ENCODE results near the gene WDR11.
A peak's percentile ranks its signal among the peaks of the same experiment; 100 is the strongest.

The WDR11 gene

GRCh38 chr10:120850911-120851865 is at the start of gene WDR11:
Gene WDR11, plus strand, starts transcription at chr10:120851362. Its CDS starts 59 bp downstream, at chr10:120851421.
- DNase-seq (ENCODE audit: low spot score), result peak; percentile 94

GRCh38 chr10:120802935-120803334 is 48.2 kb upstream of the WDR11 start:
- no peak for DNase-seq (ENCODE audit: low spot score)

DNA sequence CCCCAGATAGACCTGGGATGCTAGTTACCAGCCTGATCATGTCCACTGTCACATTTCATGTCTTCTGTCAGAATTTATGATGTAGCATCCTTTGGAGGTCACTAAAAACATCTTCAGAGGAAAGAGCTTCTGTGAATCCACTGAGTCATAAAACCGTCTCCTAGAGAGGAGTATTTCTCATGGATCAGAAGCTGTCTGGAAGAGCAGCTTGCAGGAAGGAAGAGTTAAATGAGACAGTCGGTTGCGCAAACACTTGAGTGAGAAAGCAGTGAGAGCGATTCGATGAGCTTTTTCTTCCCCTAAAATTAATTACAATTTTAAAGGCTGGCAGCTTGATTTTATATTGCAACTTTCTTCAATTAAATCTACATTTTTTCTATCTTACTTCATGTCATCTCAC is 47.2 kb upstream of the WDR11 start:
- DNase-seq (ENCODE audit: low spot score), result no peak

DNA sequence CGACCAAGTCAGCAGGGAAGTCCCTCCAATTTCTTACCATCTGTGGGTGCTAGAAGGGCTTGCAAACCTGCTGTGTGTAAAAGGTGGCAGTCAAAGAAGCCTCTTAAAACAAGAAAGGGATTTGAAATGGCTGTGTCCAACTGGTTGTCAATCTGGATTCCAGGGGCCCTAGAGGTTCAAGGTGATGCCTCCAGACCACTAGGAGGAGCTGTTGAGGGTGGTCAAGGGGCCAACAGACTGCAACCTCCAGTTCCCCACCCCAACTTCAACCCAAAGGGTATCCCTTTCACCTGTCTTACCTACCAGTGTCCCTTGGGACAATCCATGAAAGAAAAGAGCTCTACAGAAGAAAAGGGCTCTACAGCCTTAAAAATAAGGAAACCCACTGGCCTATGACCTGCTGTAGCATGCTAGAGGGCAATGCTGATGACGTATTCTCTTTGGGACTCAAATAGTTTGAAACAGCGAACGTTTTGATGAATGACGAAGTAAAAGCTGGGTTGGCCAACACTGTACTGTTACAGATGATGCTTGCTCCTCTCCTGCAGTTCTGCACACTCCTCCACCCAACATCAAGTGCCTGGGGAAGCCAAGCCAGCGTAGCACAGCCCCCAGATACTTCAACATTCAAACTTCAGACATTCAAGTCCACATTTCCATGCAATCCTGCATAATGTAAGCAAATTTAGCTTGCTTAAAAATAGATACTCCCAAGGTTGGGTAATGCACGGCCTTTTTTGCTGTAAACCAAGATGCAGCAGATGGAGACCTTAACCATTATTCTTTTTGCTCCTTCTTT is 45.9 kb upstream of the WDR11 start:
- no peak for DNase-seq (ENCODE audit: low spot score)

- DNase-seq (ENCODE audit: low spot score), result no peak
Measured at GRCh38 chr10:120806081-120806480, 45.1 kb upstream of the WDR11 start.

DNA sequence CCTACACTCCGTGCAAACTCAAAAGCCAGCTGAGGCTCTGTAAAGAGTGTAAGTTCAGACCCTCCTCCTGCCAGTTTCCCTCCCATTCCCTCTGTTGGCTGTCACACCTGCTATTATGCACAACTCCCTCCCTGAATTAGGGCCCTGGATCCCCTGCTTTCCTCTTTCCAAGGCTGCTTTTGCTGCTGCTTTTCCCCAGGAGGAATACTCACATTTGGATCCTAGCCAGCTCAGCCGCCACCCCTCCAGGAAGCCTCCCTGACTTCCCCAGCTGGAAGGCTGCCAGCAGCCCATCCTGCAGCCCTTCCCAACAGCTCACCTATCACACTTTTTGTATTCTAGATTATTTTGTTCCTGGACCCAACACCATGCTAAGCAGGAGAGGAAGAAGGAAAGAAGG is 40.9 kb upstream of the WDR11 start:
- DNase-seq (ENCODE audit: low spot score), result no peak

DNA sequence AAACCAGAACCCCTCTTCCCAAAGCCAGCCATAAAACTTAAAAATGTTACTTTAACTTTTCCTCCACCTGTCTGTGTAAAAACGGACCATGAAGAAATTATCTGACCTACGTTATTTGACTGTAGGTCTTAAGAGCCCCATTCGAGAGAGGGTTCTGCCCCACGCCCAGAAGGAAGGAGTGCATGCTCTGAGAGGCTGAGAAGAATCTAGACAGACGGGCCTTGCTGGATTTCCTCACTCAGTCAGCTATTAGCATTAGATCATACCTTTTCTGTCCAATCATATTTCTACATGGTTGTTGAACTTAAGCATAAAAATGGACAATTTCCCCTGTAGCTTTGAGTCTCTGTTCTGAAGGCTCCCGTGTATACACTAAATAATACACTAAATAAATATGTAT is 38.1 kb upstream of the WDR11 start:
- no peak for DNase-seq (ENCODE audit: low spot score)

DNA sequence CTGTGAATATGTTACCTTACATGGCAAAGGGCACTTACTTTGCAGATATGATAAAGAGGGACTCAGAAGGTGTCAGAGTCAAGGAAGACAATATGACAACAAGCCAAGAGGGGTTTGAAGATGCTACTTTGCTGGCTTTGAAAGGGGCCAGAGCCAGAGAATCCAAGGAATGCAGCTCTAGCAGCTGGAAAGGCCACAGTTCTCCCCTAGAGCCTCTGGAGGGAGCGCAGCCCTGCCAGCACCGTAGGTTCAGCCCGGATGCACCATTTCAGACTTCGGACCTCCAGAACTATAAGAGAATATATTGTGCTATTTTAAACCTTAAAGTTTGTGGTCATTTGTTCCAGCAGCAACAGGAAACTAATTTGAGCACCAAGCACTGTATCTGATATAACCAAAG is 32.9 kb upstream of the WDR11 start:
- DNase-seq (ENCODE audit: low spot score), result no peak

- no peak for DNase-seq (ENCODE audit: low spot score)
Measured at GRCh38 chr10:120819366-120819765, 31.8 kb upstream of the WDR11 start.

DNA sequence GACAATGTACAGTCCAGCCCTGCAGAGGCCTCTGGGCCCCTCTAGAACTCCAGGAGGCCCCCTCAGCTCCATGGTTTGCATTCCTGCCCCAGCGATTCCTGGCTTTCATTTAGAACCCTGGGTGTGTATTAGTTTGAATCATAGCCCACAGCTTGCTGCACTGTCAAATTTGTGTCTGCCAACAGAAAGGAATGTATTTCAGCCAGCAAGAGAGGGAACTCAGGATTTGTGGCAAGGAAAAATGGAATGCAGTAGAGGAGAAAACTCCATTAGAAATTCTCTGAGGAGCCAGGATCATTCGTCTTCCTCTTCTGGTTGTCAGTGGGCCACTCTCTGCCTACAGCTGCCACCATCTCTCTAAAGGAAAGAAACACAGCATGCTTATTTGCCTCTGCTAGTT is 27.9 kb upstream of the WDR11 start:
- DNase-seq (ENCODE audit: low spot score), result no peak

DNA sequence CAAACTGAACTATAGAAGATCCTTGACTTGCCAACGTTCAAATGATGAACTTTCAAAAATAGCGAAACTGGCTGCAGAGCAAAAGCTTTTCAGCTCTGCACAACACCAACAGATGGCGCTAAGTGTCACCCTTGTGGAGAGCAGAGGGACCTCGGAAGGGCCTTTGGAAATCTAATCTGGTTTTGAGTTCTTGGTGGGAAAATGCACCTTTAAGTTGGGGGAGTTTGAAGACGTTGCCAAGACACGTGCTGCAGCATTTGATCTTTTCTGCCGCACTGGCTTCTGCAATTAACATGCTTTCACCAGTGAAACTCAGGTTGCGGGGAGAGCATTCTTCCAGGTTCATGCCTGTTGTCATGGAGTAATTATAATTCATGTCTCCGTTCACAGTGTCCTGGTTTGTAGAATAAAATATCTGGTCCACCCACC is 26.3 kb upstream of the WDR11 start:
- DNase-seq (ENCODE audit: low spot score), result peak; percentile 45

DNA sequence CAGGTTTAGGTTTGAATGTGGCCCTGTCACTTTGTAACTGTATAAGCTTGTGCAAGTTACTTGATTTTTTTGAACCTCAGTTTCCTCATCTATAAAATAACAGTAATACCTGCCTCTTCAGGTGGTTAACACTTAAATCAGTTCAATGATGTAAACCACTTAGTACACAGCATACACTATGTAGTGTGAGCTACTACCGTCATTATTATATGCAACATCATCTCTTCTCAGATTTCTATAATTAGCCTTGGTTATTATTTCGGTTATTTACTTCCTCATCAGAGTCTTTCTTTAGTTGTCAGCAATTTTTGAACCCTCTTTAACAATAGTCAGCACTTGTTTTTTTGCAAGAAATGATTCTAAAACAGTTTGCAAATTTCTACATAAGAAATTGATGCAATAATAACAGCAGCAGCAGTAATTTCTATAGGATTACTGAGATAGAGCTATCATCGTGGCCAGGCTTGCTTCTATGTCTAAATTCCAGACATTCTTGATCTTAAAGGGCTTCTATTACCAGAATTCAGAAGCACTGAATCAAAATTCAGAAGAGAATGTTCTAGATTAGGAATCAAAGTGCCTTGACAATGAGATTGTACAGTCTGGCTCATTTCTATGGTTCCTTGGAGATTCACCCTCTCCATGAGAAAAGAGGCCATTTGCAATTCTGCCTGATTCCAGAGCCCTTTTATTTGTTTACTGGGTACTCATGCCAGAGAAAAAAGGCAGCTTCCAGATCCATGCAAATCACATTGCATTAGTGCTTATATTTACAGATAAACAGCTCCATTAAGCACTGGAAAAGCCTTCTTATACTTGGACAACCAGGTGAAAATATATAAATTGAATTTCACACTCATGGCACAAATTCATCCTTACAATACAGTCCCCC is 25.0 kb upstream of the WDR11 start:
- DNase-seq (ENCODE audit: low spot score), result no peak

GRCh38 chr10:120827251-120827875 is 23.8 kb upstream of the WDR11 start:
- DNase-seq (ENCODE audit: low spot score), result no peak

DNA sequence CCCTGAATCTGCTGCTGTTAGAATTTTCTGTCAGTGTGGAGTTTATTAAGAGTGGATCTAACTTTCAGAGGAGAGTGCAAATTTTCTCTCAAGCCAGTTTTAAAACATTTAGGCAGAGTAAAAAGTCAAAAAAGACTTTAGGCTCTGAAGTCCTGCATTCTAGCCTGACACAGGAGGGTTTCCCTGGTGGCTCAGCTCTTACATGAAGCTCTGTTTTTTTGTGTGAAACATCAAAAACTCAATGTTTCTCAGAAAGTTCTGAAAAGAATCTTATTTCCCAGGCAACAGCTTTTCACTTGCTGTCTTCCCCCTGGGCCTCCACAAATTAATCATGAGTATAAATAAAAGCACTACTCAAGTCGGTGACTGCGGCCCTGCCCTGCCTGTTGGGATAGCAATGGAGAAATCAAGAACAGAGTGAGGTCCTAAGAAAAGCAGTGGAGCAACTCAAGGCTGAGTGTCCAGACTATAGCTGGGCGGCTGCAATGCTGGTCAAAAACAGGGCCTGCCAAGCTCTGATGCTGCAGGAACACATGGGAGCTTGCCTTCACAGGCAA is 22.3 kb upstream of the WDR11 start:
- DNase-seq (ENCODE audit: low spot score), result no peak

DNA sequence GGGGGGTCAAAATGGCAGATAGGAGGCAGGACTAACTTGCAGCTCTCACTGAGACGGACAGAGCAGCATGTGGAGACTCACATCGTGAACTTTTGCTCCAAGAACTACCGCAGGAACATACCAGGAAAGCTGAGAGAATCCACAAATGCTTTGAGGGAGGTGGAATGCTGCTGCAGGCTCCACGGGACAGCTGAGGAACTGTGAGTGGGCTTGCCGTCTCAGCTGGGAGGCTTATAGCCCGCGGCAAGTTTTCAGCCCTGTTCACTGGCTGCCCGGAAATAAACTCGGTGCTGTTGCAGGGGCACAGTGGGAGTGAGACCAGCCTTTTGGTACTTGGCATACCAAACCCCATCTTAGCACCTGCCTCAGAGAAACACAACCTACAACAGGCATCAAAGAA is 19.1 kb upstream of the WDR11 start:
- DNase-seq (ENCODE audit: low spot score), result no peak

DNA sequence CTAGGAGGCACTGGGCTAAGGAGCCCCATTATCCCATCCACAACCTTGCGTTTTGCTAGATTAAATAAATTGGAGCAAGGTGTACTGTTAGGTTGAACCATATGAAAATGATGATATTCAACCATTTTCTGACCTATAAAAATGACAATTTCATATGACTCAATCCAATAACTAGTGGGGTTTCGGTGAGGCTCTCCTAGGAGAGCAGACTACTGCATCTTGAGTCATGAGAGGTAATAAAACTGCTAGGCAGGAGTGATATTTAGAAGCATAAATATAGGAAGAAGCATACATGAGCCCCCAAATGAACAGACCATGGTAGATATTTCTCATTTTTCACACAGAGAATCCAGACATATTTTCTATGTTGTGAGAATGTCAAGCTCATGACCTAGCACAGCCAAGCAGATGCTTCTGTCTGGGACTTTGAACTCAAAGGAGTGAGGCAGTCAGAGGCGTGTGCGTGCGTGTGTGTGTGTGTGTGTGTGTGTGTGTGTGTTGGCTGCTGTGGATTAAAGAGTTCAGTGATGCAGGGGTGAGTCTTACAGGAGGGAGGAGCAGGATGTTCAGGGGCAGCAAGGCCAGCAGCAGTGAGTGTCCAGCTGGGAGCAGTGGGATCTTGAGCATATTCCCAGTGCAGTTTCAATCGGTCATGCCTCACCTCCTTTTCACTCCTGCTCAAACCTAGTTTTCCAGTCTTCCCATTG is 17.8 kb upstream of the WDR11 start:
- DNase-seq (ENCODE audit: low spot score), result peak; percentile 22

- DNase-seq (ENCODE audit: low spot score), result no peak
Measured at GRCh38 chr10:120835603-120836002, 15.6 kb upstream of the WDR11 start.

- DNase-seq (ENCODE audit: low spot score), result no peak
Measured at GRCh38 chr10:120838941-120839340, 12.2 kb upstream of the WDR11 start.

DNA sequence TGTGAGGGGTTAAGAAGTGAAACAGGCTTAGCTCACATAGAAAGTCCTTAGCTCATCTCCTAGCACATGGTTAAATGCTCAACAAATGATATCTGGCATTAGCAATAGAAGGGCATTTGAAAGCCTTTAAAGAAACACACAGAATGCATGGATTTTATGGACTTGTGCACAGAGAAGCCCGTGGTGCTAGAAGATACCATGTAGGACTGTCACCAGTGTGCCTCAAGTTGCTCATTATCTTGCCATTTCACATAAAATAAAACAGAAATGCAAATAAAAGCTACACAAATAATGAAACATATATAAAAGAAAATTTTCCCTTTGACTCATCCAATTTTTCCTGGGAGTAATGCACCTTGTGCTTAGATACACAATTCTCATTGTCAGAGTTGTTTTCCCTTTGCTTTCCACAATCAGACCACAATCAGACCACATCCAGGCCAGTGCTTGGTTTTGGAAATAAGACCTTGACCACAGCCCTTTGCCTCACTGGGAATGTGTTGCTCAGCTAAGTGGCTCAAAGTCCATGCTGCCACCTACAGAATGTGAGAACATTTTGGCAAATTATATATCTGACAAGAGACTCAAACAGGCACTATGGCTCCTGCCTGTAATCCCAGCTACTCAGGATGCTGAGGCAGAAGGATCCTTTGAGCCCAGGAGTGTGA is 9.5 kb upstream of the WDR11 start:
- no peak for DNase-seq (ENCODE audit: low spot score)

- no peak for DNase-seq (ENCODE audit: low spot score)
Measured at GRCh38 chr10:120854388-120854787, 3.2 kb downstream of the WDR11 start.

Data from RKO (cell line).